IMR-90 (cell line): ENCODE data around the gene HTATSF1. TPM values are rescaled to one million over a fixed set of nuclear protein-coding genes. Genes with fewer than 3 reads are reported as not detected.

ENCODE experiments used
- ATAC-seq: fragments of 200-7000 bp; cut with Tn5 transposase; 2 replicates; pipeline ENCODE4 v1.9.1; 2020; ENCODE audit warnings: low read depth, mild to moderate bottlenecking, moderate library complexity
- BruUV-seq: library from RNA; stranded (reverse); fragments of 400-500 nt; replicated peaks from 2 replicates; lab custom pipeline; 2021; lab: Mats Ljungman, UMichigan
- CTCF ChIA-PET: fragments of 300-600 bp; formaldehyde crosslinking; extraction: SDS; loops from one replicate; lab custom pipeline; 2021; ENCODE audit warnings: antibody characterized with exemption; lab: Yijun Ruan, JAX
- POLR2A ChIA-PET: fragments of 300-600 bp; sonication (Branson Sonifier 250); formaldehyde crosslinking; loops from one replicate; lab custom pipeline; 2022; ENCODE audit warnings: antibody characterized with exemption; ENCODE audit not compliant: unreplicated experiment; lab: Charles Lee
- DNase-seq: peaks from one replicate; pipeline ENCODE4 v3.0.0; 2013
- H2AFZ ChIP-seq: replicated peaks from 2 replicates; pipeline ENCODE3; 2013; ENCODE audit warnings: low read length, mild to moderate bottlenecking; ENCODE audit not compliant: poor library complexity
- H2AK5ac ChIP-seq: 2 replicates; pipeline ENCODE4 v1.6.1; 2013; ENCODE audit warnings: low read depth, low read length, inconsistent platforms
- H2AK9ac ChIP-seq: replicated peaks from 2 replicates; pipeline ENCODE3; 2013; ENCODE audit warnings: mild to moderate bottlenecking, low read depth, low read length, moderate library complexity; ENCODE audit not compliant: poor library complexity
- H2BK120ac ChIP-seq: 2 replicates; pipeline ENCODE4 v1.6.1; 2013; ENCODE audit warnings: low read depth, low read length, inconsistent platforms
- H2BK15ac ChIP-seq: 3 replicates; pipeline ENCODE4 v1.6.1; 2013; ENCODE audit warnings: low read depth, low read length, inconsistent platforms
- H2BK20ac ChIP-seq: 2 replicates; pipeline ENCODE4 v1.6.1; 2013; ENCODE audit warnings: low read depth, mild to moderate bottlenecking, inconsistent platforms, low read length, moderate library complexity
- H2BK5ac ChIP-seq: 2 replicates; pipeline ENCODE4 v1.6.1; 2013; ENCODE audit warnings: mild to moderate bottlenecking, low read depth, low read length, inconsistent platforms; ENCODE audit not compliant: poor library complexity, severe bottlenecking
- H3K14ac ChIP-seq: replicated peaks from 2 replicates; pipeline ENCODE4 v1.6.1; 2013; ENCODE audit warnings: low read depth, low read length, inconsistent platforms
- H3K18ac ChIP-seq: 2 replicates; pipeline ENCODE4 v1.6.1; 2013; ENCODE audit warnings: low read depth, low read length, control low read depth
- H3K23ac ChIP-seq: 2 replicates; pipeline ENCODE4 v1.6.1; 2013; ENCODE audit warnings: low read depth, low read length, inconsistent platforms
- H3K27ac ChIP-seq: 2 replicates; pipeline ENCODE4 v1.5.1; 2013; ENCODE audit warnings: mild to moderate bottlenecking, control low read depth, low read length; ENCODE audit not compliant: insufficient read depth
- H3K27me3 ChIP-seq: 2 replicates; pipeline ENCODE4 v1.6.1; 2013; ENCODE audit warnings: low read length; ENCODE audit not compliant: control insufficient read depth, insufficient read depth
- H3K36me3 ChIP-seq: 2 replicates; pipeline ENCODE4 v1.6.1; 2013; ENCODE audit warnings: low read length, mixed read lengths; ENCODE audit not compliant: control insufficient read depth, insufficient read depth
- H3K4ac ChIP-seq: 2 replicates; pipeline ENCODE4 v1.6.1; 2013; ENCODE audit warnings: low read depth, low read length, inconsistent platforms
- H3K4me1 ChIP-seq: 2 replicates; pipeline ENCODE4 v1.6.1; 2013; ENCODE audit warnings: low read length, mixed read lengths; ENCODE audit not compliant: control insufficient read depth, insufficient read depth
- H3K4me2 ChIP-seq: 2 replicates; pipeline ENCODE4 v1.6.1; 2013; ENCODE audit warnings: low read depth, mild to moderate bottlenecking, control low read depth, low read length, moderate library complexity
- H3K4me3 ChIP-seq: 2 replicates; pipeline ENCODE4 v1.5.1; 2013; ENCODE audit warnings: low read depth, mild to moderate bottlenecking, control low read depth, low read length, moderate library complexity; ENCODE audit not compliant: insufficient read depth
- H3K56ac ChIP-seq: 2 replicates; pipeline ENCODE4 v1.6.1; 2013; ENCODE audit warnings: low read length, inconsistent platforms; ENCODE audit not compliant: insufficient read depth; ENCODE audit errors: extremely low read depth
- H3K79me1 ChIP-seq, 2 experiments: 2 replicates each; pipeline ENCODE4 v1.6.1; 2013; ENCODE audit warnings: low read length in 2 of 2, inconsistent platforms in 1 of 2, low read depth in 1 of 2
- H3K9ac ChIP-seq: 2 replicates; pipeline ENCODE4 v1.6.1; 2013; ENCODE audit warnings: low read depth, low read length, control low read depth
- H3K9me1 ChIP-seq: 2 replicates; pipeline ENCODE4 v1.6.1; 2013; ENCODE audit warnings: low read length, inconsistent platforms; ENCODE audit not compliant: insufficient read depth
- H3K9me3 ChIP-seq: 2 replicates; pipeline ENCODE4 v1.6.1; 2013; ENCODE audit warnings: low read length; ENCODE audit not compliant: control insufficient read depth, insufficient read depth
- H4K20me1 ChIP-seq: 2 replicates; pipeline ENCODE4 v1.6.1; 2013; ENCODE audit warnings: low read length, inconsistent platforms; ENCODE audit not compliant: insufficient read depth
- H4K5ac ChIP-seq: 2 replicates; pipeline ENCODE4 v1.6.1; 2013; ENCODE audit warnings: mild to moderate bottlenecking, low read depth, low read length, control low read depth
- H4K8ac ChIP-seq, 2 experiments: 2 replicates each; pipeline ENCODE4 v1.6.1; 2013; ENCODE audit warnings: low read depth in 2 of 2, low read length in 2 of 2, control low read depth in 1 of 2, inconsistent platforms in 1 of 2
- H4K91ac ChIP-seq: 2 replicates; pipeline ENCODE4 v1.6.1; 2013; ENCODE audit warnings: low read depth, low read length, inconsistent platforms; ENCODE audit not compliant: insufficient read depth
- BHLHE40 ChIP-seq: fragments of 150-350 bp; IDR thresholded peaks from 2 replicates; pipeline ENCODE4 v1.6.1; 2016; ENCODE audit warnings: mild to moderate bottlenecking, low read depth, low read length
- CEBPB ChIP-seq: IDR thresholded peaks from 2 replicates; pipeline ENCODE4 v1.6.1; 2012; ENCODE audit warnings: low read depth, low read length, improper control_type of control experiment
- CHD1 ChIP-seq: IDR thresholded peaks from 2 replicates; pipeline ENCODE4 v1.6.1; 2012; ENCODE audit warnings: low read depth, low read length, improper control_type of control experiment
- CTCF ChIP-seq: conservative IDR thresholded peaks from 2 replicates; pipeline ENCODE4 v1.5.1; 2012; ENCODE audit warnings: mild to moderate bottlenecking, low read depth, low read length, improper control_type of control experiment
- FOS ChIP-seq: fragments of 150-350 bp; IDR thresholded peaks from 2 replicates; pipeline ENCODE4 v1.6.1; 2016; ENCODE audit warnings: low read depth, low read length
- MAFK ChIP-seq: IDR thresholded peaks from 2 replicates; pipeline ENCODE4 v1.6.1; 2012; ENCODE audit warnings: low read depth, low read length, improper control_type of control experiment
- MAZ ChIP-seq: IDR thresholded peaks from 2 replicates; pipeline ENCODE4 v1.6.1; 2012; ENCODE audit warnings: low read depth, mild to moderate bottlenecking, low read length, improper control_type of control experiment, moderate library complexity, borderline replicate concordance
- MXI1 ChIP-seq: IDR thresholded peaks from 2 replicates; pipeline ENCODE4 v1.6.1; 2012; ENCODE audit warnings: low read depth, mild to moderate bottlenecking, low read length, moderate library complexity, borderline replicate concordance
- NFE2L2 ChIP-seq: fragments of 150-350 bp; IDR thresholded peaks from 2 replicates; pipeline ENCODE4 v1.6.1; 2016; ENCODE audit warnings: low read depth, mild to moderate bottlenecking, low read length
- POLR2A ChIP-seq: IDR thresholded peaks from 2 replicates; pipeline ENCODE4 v1.6.1; 2012; ENCODE audit warnings: mild to moderate bottlenecking, low read depth, low read length
- RAD21 ChIP-seq: IDR thresholded peaks from 2 replicates; pipeline ENCODE4 v1.6.1; 2012; ENCODE audit warnings: low read length, improper control_type of control experiment
- RCOR1 ChIP-seq: IDR thresholded peaks from 2 replicates; pipeline ENCODE4 v1.6.1; 2012; ENCODE audit warnings: mild to moderate bottlenecking, low read length, improper control_type of control experiment; ENCODE audit not compliant: insufficient replicate concordance
- RFX5 ChIP-seq: IDR thresholded peaks from 2 replicates; pipeline ENCODE4 v1.8.0; 2012; ENCODE audit warnings: low read depth, mild to moderate bottlenecking, low read length, moderate library complexity
- SMC3 ChIP-seq: fragments of 150-350 bp; IDR thresholded peaks from 2 replicates; pipeline ENCODE4 v1.6.1; 2016; ENCODE audit warnings: low read depth, mild to moderate bottlenecking, antibody characterized with exemption, low read length, moderate library complexity
- USF2 ChIP-seq: fragments of 150-350 bp; IDR thresholded peaks from 2 replicates; pipeline ENCODE4 v1.6.1; 2017; ENCODE audit warnings: mild to moderate bottlenecking, antibody characterized with exemption, low read length, low read depth
- WGBS, 2 experiments: methylation state at CpG; one replicate each; pipeline versions ENCODE4 v1.1.5 to v1.1.7; 2013; ENCODE audit warnings: missing lambda C conversion rate in 2 of 2; ENCODE audit not compliant: insufficient read length in 1 of 2; ENCODE audit errors: extremely low coverage in 2 of 2; 5-methylcytosine and 5-hydroxymethylcytosine counted together
- dilution Hi-C: fragments of 300-500 bp; cut with HindIII; formaldehyde crosslinking; loops from one replicate; pipeline ENCODE4 v1.14.3; 2018; ENCODE audit warnings: low sequenced_read_pairs; ENCODE audit not compliant: unreplicated experiment
- in situ Hi-C: fragments of 300-500 bp; cut with MboI; formaldehyde crosslinking; loops from 3 replicates; pipeline ENCODE4 v1.14.3; 2019; ENCODE audit warnings: low sequenced_read_pairs, inconsistent platforms, mixed read lengths
- intact Hi-C: fragments of 100-400 bp; cut with micrococcal nuclease; formaldehyde crosslinking; loops from 2 replicates; pipeline ENCODE4 v1.10.0; 2022
- polyA plus RNA-seq, 3 experiments: library from polyadenylated mRNA; depleted of rRNA; stranded (reverse); fragments of >200 nt; gene quantifications; 2 replicates each; pipeline ENCODE4 v1.2.3, GENCODE V29; 2012; ENCODE audit warnings: low replicate concordance in 1 of 3
- total RNA-seq: library from RNA; depleted of rRNA; stranded (reverse); fragments of >200 nt; gene quantifications from 2 replicates; pipeline ENCODE4 v1.2.3, GENCODE V29; 2012
- TF ChIP-seq, protein P1 (sequence below): fragments of 150-350 bp; IDR thresholded peaks from 2 replicates; pipeline ENCODE4 v1.6.1; 2016; ENCODE audit warnings: low read depth, mild to moderate bottlenecking, low read length, moderate library complexity, borderline replicate concordance

HTATSF1 gene
- total and polyA plus RNA-seq, 2 of the 4 experiments (the other 2 are of a cell fraction) = 6.8 to 19.0 TPM

DNA sequence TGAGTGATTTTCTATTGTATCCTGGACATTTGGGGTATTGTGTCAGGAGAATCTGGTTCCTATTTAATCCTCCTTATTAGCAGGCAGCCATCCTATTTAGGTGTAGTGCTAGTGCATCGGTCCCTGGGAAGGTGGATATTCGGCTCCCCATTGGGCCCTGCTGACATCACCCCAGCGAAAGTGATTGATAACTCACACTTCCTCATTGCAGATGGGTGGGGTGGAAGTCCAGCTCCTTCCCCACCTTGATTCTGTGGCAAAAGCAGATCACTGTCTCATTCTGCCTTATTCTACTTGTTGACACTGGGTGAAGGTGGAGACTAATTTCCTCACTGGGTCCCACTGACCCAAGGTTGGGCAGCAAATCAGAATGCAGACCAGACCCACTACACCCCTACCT is 32.8 kb upstream of the HTATSF1 start:
- Histone ChIP-seq H3K4ac (no peak overlapping the region), H3K79me1 (no peaks in the 10 kb centered on the region), H2BK120ac (no peak overlapping the region), H4K8ac (no peak overlapping the region), H3K27ac (no peak overlapping the region), H3K27me3 (peaks cover 5% of the 10 kb centered on the region; the same call in 1 of the 2 replicates), H2BK5ac (no peak overlapping the region), H4K20me1 (no peaks in the 10 kb centered on the region), H3K4me1 (no peaks in the 10 kb centered on the region), H2BK20ac (no peak overlapping the region), H2AK5ac (no peak overlapping the region), H2BK15ac (no peak overlapping the region), H3K14ac (no peak overlapping the region), H3K36me3 (no peaks in the 10 kb centered on the region), H4K5ac (no peak overlapping the region), H3K9me3 (no peaks in the 10 kb centered on the region), H2AK9ac (peak overlapping the region; percentile 42), H3K56ac (no peak overlapping the region), H4K91ac (no peak overlapping the region), H2AFZ (no peak overlapping the region), H3K18ac (no peak overlapping the region), H3K4me2 (no peak overlapping the region), H3K9ac (no peak overlapping the region), H3K9me1 (no peaks in the 10 kb centered on the region), H3K4me3 (no peak overlapping the region), H3K23ac (no peak overlapping the region)
- ChIA-PET POLR2A (no interaction called here), CTCF (no interaction called here)
- TF ChIP-seq CTCF (no peak), RCOR1 (no peak), FOS (no peak), SMC3 (no peak), MAFK (no peak), MAZ (no peak), RFX5 (no peak), BHLHE40 (no peak), POLR2A (no peak), MXI1 (no peak), NFE2L2 (no peak), CHD1 (no peak), RAD21 (no peak), CEBPB (no peak), USF2 (no peak)
- TF ChIP-seq, protein P1, sequence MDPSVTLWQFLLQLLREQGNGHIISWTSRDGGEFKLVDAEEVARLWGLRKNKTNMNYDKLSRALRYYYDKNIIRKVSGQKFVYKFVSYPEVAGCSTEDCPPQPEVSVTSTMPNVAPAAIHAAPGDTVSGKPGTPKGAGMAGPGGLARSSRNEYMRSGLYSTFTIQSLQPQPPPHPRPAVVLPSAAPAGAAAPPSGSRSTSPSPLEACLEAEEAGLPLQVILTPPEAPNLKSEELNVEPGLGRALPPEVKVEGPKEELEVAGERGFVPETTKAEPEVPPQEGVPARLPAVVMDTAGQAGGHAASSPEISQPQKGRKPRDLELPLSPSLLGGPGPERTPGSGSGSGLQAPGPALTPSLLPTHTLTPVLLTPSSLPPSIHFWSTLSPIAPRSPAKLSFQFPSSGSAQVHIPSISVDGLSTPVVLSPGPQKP = no peak
- no CpG with 5 or more reads among the region's 3 CpGs for WGBS, 2 experiments
- no peak for ATAC-seq
- in situ Hi-C loops (no loop called here), intact Hi-C loops (no loop called here), dilution Hi-C loops (no loop called here)
- no peak for DNase-seq
- BruUV-seq = no TSS peak
